Measurements from ENCODE around the gene PDK3.

Gene PDK3

GRCh38 chrX:24435060-24435459 lies 30.0 kb upstream of the PDK3 start:
- Histone ChIP-seq H3K36me3 (replicated peaks; ENCODE audit: insufficient read depth, low read length) (no peaks in the 10 kb centered on the region), H3K27me3 (replicated peaks; ENCODE audit: insufficient read depth, low read length) (no peaks in the 10 kb centered on the region), H3K9me3 (replicated peaks; ENCODE audit: insufficient read depth, low read length) (no peaks in the 10 kb centered on the region), H2AFZ (ENCODE audit: low read length) (no peak overlapping the region), H3K4me1 (ENCODE audit: low read length) (no peaks in the 10 kb centered on the region), H4K20me1 (ENCODE audit: insufficient read depth, low read length) (no peaks in the 10 kb centered on the region), H3K9me2 (replicated peaks; ENCODE audit: insufficient read depth, low read length) (no peaks in the 10 kb centered on the region), H3K4me3 (ENCODE audit: low read length) (no peak overlapping the region), H3F3A (ENCODE audit: insufficient read depth, low read length) (no peaks in the 10 kb centered on the region), H3K79me2 (ENCODE audit: low read length) (no peaks in the 10 kb centered on the region), H3K27ac (ENCODE audit: low read length) (no peak overlapping the region), H3K9ac (ENCODE audit: low read length) (no peak overlapping the region), H3K4me2 (ENCODE audit: low read depth, low read length) (no peak overlapping the region)
- no peak for TF ChIP-seq EZH2phosphoT487 (IDR thresholded peaks at IDR 0.05; ENCODE audit: low read length)
- TF ChIP-seq CTCF (IDR thresholded peaks at IDR 0.05; ENCODE audit: low read length) = no peak
- TF ChIP-seq EZH2 (optimal IDR thresholded peaks at IDR 0.05; ENCODE audit: low read depth, low read length) = no peak
- no peak for DNase-seq

- no peaks in the 10 kb centered on the region for H4K20me1 ChIP-seq (ENCODE audit: insufficient read depth, low read length)
- H3K4me2 ChIP-seq (ENCODE audit: low read depth, low read length) = no peak overlapping the region
- H3K27ac ChIP-seq (ENCODE audit: low read length) = no peak overlapping the region
- no peaks in the 10 kb centered on the region for H3K36me3 ChIP-seq (replicated peaks; ENCODE audit: insufficient read depth, low read length)
- no peak overlapping the region for H2AFZ ChIP-seq (ENCODE audit: low read length)
- no peaks in the 10 kb centered on the region for H3K79me2 ChIP-seq (ENCODE audit: low read length)
- no peaks in the 10 kb centered on the region for H3K27me3 ChIP-seq (replicated peaks; ENCODE audit: insufficient read depth, low read length)
- H3K4me1 ChIP-seq (ENCODE audit: low read length) = no peaks in the 10 kb centered on the region
- no peak overlapping the region for H3K9ac ChIP-seq (ENCODE audit: low read length)
- TF ChIP-seq EZH2 (optimal IDR thresholded peaks at IDR 0.05; ENCODE audit: low read depth, low read length) (no peak), EZH2phosphoT487 (IDR thresholded peaks at IDR 0.05; ENCODE audit: low read length) (no peak), CTCF (IDR thresholded peaks at IDR 0.05; ENCODE audit: low read length) (no peak)
- no peak for DNase-seq
- H3K9me2 ChIP-seq (replicated peaks; ENCODE audit: insufficient read depth, low read length) = no peaks in the 10 kb centered on the region
- no peaks in the 10 kb centered on the region for H3K9me3 ChIP-seq (replicated peaks; ENCODE audit: insufficient read depth, low read length)
- no peak overlapping the region for H3K4me3 ChIP-seq (ENCODE audit: low read length)
- H3F3A ChIP-seq (ENCODE audit: insufficient read depth, low read length) = no peaks in the 10 kb centered on the region
Measured at GRCh38 chrX:24443918-24444317, 21.2 kb upstream of the PDK3 start.

- H3F3A ChIP-seq (ENCODE audit: insufficient read depth, low read length) = no peaks in the 10 kb centered on the region
- H3K9ac ChIP-seq (ENCODE audit: low read length) = no peak overlapping the region
- DNase-seq = no peak
- H3K4me2 ChIP-seq (ENCODE audit: low read depth, low read length) = no peak overlapping the region
- no peaks in the 10 kb centered on the region for H3K9me3 ChIP-seq (replicated peaks; ENCODE audit: insufficient read depth, low read length)
- no peaks in the 10 kb centered on the region for H3K36me3 ChIP-seq (replicated peaks; ENCODE audit: insufficient read depth, low read length)
- H2AFZ ChIP-seq (ENCODE audit: low read length) = no peak overlapping the region
- no peak overlapping the region for H3K27ac ChIP-seq (ENCODE audit: low read length)
- no peak overlapping the region for H3K4me3 ChIP-seq (ENCODE audit: low read length)
- no peak for TF ChIP-seq EZH2 (optimal IDR thresholded peaks at IDR 0.05; ENCODE audit: low read depth, low read length)
- no peak for TF ChIP-seq EZH2phosphoT487 (IDR thresholded peaks at IDR 0.05; ENCODE audit: low read length)
- H4K20me1 ChIP-seq (ENCODE audit: insufficient read depth, low read length) = no peaks in the 10 kb centered on the region
- H3K9me2 ChIP-seq (replicated peaks; ENCODE audit: insufficient read depth, low read length) = no peaks in the 10 kb centered on the region
- no peaks in the 10 kb centered on the region for H3K27me3 ChIP-seq (replicated peaks; ENCODE audit: insufficient read depth, low read length)
- H3K79me2 ChIP-seq (ENCODE audit: low read length) = no peaks in the 10 kb centered on the region
- H3K4me1 ChIP-seq (ENCODE audit: low read length) = no peaks in the 10 kb centered on the region
Measured at GRCh38 chrX:24444645-24445044, 20.4 kb upstream of the PDK3 start.

GRCh38 chrX:24448762-24449250 lies 16.3 kb upstream of the PDK3 start:
- Histone ChIP-seq H3F3A (ENCODE audit: insufficient read depth, low read length) (no peaks in the 10 kb centered on the region), H3K9ac (ENCODE audit: low read length) (no peak overlapping the region), H3K79me2 (ENCODE audit: low read length) (no peaks in the 10 kb centered on the region), H3K4me1 (ENCODE audit: low read length) (no peaks in the 10 kb centered on the region), H3K27me3 (replicated peaks; ENCODE audit: insufficient read depth, low read length) (no peaks in the 10 kb centered on the region), H4K20me1 (ENCODE audit: insufficient read depth, low read length) (no peaks in the 10 kb centered on the region), H2AFZ (ENCODE audit: low read length) (no peak overlapping the region), H3K4me2 (ENCODE audit: low read depth, low read length) (no peak overlapping the region), H3K36me3 (replicated peaks; ENCODE audit: insufficient read depth, low read length) (no peaks in the 10 kb centered on the region), H3K9me3 (replicated peaks; ENCODE audit: insufficient read depth, low read length) (no peaks in the 10 kb centered on the region), H3K27ac (ENCODE audit: low read length) (no peak overlapping the region), H3K4me3 (ENCODE audit: low read length) (no peak overlapping the region), H3K9me2 (replicated peaks; ENCODE audit: insufficient read depth, low read length) (no peaks in the 10 kb centered on the region)
- DNase-seq = no peak
- no peak for TF ChIP-seq EZH2phosphoT487 (IDR thresholded peaks at IDR 0.05; ENCODE audit: low read length)
- no peak for TF ChIP-seq EZH2 (optimal IDR thresholded peaks at IDR 0.05; ENCODE audit: low read depth, low read length)
- no peak for TF ChIP-seq CTCF (IDR thresholded peaks at IDR 0.05; ENCODE audit: low read length)
